Stimulated activated CD8-positive, alpha-beta memory T cell treated with anti-CD3 and anti-CD28 coated beads, Interleukin-2, amount 100 ng/mL, for 48 hours (primary cell): Measurements from ENCODE around the gene CDC42BPA.
"Not testable (repeated sequence)": the region's sequence is repeated elsewhere in the genome, so short reads cannot be mapped to it uniquely, and the experiment has no call there.

Experiments used
- DNase-seq, 2 donors: peaks; one replicate each; pipeline ENCODE4 v3.0.0-alpha.2; 2020; ENCODE audit warnings: low read depth in 2 of 2

CDC42BPA gene

DNA sequence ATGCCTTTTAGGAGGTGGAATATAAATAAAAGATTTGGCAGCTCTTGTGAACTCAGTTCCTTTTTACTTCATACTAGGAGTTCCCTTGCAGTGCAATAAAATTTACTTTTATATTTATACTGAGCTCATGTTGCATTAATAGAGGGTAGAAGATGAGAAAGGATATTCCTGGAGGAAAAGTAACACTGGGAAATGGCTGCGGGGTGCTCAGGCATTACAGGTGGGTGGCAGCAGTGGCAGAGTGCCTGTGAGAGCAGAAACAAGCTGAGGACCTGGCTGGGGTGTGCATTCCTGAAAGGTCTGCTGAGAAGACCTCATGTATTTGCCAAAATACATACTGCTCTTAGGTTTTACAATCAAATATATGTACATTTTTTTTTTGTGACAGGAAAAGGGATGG is 251.3 kb downstream of the CDC42BPA start:
- no peak for DNase-seq

DNA sequence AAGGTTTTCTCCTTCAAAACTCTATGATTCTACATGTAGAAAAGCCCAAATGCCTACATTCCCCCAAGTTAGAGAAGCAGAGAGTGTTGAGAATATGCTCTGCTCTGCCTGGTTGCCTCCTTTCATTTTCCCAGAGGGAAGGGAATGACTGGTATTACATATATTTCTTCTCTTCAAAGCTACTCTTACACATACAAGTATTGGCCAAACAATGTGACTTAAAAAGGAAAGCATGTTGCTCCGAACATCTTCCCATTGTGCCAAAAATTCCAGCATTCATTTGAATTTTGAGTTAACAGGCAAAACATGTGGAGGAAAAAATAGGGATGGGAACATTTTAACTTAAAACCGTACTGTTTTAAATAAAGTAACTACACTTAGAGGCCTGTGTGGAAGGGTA is 253.0 kb downstream of the CDC42BPA start:
- DNase-seq, result no peak

DNA sequence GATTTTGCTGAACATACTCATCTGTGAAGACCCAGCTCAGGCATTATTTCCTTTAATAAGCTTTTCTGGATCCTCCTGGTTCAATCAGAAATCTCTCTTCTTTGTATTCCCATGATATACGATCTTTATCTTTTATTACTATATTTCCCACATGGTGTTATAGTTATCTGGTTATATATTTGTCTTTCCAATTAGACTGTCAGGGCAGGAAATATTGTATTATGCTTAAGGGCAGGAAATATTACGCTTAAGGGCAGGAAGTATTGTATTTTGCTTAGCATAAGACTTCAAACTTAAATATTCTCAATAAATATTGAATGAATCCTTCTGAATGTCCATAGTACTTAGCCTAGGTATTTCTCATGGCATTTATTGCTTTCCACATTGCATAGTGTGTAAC is 256.0 kb downstream of the CDC42BPA start:
- no peak for DNase-seq

DNA sequence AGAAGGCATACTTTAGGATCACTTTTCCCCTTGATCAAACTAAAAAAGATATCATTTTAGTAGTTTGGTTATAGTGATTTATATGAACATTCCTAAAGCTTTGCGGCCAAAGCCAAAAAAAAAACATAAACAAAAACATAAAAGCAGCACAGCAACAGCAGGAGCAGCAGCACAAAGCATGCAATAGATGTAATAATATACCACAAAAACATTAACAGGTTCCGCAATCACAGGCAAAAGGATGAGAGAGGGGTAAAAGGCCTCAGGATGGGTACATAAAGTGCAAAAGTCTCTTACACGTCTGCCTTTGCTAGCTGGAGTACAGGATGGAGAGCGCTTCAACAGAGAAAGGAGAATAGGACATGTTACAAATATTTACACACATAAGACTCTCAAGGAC is 259.2 kb downstream of the CDC42BPA start:
- no peak for DNase-seq

DNA sequence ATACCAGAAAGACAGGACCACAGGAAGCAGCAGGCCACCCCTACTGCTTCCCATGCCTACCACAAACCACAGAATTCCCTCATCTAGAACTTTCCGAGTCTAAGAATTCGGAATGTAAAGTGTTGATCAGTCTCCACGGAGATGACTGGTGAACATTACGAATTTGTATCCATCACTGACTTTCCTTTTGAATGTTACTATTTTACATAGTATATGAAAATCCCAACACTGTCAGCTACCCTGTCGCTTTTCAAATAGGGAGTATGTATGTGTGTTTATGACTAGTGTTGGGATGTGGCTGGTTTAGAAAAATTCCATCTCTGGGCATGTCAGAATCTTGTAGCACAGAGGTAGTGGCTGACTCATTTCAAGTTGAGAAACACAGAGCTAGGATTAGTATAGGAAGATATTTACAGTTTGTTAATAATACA is 260.0 kb downstream of the CDC42BPA start:
- no peak for DNase-seq

DNA sequence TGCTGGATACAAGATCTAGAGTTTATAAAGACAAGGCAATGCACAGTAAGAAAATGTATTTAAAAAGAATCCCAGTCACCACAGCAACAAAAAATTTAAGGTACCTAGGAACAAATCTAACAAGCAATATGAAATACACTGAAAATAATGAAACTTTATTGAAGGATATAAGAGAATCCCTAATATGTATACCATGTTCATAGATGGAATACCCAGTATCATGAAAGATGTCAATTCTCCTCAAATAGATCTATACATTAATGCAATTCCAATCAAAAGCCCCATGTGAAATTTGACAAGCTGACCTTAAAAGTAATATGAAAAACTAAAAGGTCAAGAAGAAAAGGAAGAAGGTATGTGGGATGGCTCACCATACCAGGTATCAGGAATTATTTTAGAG is 269.0 kb downstream of the CDC42BPA start:
- no peak for DNase-seq

DNA sequence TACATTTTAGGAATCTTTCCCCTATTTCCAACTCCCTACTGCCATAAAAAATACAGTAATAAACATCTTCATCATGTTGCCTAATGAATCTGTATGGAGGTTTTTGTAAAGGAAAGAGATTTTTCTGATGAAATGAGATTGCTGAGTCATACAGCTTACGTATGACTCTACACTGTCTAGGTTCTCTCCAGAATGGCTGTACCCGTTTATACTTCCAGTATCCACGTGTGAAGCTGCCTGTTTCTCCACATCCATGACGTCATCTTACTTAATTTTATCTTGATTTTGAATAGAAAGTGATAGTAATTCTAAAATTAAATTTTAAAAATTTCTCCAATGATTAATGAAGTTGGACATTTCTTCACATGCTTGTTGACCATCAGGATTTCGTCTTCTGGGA is 274.5 kb downstream of the CDC42BPA start:
- DNase-seq, result no peak

DNA sequence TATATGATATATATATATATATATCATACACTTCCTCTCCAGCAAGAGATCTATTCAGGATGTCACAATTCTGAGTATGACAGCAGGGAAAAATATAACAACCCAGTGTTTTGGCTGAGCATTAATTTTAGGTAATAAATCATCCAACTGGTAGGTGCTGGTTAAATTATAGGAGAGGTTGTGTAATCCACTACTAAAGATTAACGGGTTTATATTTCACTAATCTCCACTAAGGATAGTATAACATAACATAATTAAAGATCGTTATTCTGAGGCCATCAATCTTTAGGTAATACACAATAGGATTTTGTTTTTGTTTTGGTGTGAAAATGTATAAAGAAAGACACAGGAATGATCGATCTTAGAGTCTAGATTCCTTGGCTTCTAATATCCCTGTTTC is 276.0 kb downstream of the CDC42BPA start:
- DNase-seq, result no peak

DNA sequence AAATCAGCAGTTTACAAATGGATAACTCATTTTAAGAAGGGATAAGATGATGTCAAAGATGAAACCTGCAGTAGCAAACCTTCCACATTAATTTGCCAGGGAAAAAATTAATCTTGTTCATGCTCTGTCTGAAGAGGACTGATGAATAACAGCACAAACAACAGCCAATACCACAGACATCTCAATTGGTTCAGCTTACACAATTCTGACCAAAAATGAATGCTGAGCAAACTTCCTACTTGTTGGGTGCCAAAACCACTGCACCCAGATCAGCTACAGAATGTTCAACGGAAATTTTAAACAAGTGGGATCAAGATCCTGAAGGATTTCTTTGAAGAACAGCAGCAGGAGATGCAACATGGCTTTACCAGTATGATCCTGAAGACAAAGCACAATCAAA is 279.9 kb downstream of the CDC42BPA start:
- DNase-seq, result no peak

DNA sequence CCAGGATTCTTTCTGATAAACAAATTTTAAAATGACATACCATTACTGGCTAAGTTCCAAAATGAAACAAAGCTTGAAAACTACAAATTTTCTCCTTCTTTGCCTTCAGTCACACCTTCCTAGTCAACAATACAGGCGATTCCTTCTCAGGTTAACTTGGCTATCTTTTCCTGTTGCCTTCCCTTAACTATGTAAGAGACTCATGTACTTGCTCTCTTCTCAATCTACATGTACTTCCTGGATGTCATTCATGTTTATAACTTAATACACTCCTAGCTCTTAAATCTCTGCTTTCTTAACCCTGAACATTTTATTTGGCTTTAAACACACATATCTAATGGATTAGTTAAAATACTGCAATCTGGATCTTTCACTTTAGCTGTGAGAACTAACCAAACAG is 281.2 kb downstream of the CDC42BPA start:
- no peak for DNase-seq

DNA sequence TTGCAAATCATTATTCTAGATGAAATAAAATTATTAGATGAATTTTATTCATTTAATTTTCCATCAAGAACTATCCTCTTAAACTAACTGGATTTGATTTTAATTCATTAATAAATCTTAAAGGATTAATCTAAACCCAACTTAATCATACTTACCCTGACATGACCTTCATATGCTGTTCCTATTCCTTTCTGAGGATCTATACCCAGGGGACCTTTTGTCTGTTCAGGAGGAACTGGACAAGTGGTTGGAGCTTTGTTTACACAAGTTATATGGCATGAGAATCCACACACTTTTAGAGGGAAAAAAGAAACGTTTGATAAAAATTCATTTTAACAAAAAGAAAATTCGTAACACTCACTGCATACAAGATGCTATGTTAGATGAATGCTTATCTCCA is 283.0 kb downstream of the CDC42BPA start:
- no peak for DNase-seq

DNA sequence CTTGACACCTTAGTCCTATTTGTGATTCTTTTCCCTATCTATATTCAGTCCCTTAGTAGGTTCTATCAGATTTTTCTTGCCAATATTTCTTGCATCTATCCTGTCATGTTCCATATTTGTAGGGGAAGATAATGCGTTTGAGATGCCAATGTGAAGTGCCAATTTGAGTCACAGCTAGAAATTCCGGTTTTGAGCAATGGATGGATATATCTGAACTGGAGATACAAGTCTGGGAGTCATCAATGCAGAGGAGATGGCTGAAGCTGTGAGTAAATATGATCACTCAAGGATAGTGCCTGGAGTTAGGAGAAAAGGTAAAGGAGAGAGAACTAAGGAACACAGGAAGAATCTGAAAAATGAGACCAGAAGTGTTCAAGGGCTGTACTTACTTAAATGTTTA is 284.4 kb downstream of the CDC42BPA start:
- no peak for DNase-seq

DNA sequence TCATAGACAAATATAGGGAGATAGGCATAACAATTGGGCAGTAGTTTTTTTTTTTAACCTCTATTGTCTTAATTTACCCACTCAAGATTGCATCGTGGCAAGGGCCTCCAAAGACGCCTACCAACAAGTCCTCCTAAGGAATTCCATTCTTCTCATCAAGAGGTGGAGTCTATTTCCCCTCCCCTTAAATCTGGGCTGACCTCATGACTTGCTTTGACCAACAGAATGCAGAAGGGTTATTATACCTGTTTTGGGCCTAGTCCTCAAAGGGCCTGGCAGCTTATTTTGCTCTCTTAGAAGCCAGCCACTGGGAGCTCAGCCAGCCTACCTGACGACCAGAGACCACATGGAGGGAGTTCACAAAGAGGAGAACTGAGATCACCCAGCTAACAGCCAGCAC is 285.9 kb downstream of the CDC42BPA start:
- DNase-seq, result no peak

DNA sequence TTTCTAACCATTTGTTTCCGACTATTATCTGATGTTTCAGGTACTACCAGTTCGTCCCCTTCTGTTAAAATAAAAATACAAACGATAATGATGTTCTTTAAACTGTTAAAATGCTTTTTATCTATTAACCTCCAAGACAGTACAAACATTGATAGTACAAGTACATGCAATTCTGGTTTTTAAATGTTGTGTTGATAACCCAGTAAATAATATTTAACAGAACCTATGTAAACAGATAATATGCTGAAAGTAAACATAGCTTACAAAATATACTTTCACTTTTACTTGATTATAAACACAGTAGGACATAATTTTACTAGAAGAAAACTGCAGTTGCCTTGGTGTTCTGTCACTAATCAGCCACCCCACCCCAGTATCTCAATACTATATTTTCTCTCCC is 301.3 kb downstream of the CDC42BPA start:
- no peak for DNase-seq

DNA sequence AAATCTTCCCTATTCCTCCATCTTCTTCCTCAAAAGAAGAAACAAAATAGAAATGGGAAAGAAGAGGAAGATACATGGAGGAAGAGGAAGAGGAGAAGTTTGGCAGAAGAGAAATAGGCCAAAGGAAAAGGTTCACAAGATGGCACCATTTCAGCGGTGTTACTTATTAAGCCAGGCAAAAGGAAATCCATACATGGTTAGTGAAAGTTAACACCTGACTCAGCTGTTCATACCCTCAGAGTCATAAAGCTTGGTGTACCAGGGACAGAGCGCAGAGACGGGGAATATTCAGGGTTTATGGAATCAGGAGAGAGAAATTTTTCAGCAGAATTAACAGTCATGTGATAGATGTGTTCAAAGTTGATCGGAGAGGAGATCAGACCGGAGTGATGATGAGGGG is 307.6 kb downstream of the CDC42BPA start:
- no peak for DNase-seq

DNA sequence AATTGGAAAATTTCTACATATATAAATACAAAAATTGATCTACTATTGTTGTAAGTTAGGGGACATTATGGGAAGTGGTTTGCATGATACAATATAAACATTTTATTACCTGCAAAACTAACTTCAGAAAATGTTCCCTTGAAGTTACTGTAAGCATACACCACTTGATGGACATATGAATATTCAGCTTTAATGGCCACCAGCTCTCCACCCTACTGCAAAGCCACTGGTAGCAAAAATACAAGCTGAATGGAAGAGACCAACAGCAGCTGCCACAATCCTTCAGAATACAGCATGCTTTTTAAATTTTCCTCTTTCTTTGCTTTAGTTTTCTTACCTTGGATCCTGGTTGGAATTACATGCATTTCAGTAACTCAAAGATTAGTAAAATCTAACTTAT is 308.4 kb downstream of the CDC42BPA start:
- DNase-seq, result no peak

DNA sequence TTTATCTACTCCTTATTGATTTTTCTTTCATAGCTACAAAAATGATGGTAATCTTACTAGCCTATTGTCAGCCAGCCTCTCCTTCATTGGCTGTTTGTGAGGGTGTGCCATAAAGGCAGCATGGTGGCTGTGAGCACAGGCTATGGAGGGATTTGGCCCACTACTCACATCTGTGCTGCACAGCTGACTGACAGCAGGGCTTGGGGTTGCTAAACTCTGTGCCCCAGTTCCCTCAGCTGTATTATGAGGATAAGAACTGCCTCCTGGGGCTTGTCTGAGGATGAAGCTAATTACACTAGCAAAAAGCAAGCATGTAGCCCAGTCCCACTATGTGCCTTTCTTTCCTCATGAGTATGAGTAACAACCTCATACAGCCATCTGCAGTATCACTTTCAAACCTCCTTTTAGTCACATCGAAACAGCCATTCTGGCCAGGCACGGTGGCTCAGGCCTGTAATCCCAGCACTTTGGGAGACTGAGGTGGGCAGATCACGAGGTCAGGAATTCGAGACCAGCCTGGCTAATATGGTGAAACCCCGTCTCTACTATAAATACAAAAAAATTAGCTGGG is 312.0 kb downstream of the CDC42BPA start:
- DNase-seq, result no peak

DNA sequence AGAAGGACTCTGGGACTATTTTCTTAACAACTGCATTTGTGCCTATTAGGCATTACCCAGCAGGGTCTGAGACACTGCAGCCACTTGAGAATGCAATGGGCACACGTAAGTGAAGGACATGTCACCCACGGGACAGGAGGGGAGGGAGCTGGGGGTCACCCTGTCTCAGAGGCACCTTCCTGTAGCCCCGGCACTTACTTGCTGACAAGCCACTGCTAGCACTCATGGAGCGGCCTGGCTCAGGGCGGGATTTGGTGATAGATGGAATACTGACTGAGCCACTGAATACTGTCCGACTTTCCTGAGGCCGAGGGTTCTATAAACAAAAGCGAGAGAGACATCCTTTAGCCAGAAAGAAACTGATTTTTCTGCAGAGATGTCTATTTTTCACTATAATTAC is 313.5 kb downstream of the CDC42BPA start:
- no peak for DNase-seq

DNA sequence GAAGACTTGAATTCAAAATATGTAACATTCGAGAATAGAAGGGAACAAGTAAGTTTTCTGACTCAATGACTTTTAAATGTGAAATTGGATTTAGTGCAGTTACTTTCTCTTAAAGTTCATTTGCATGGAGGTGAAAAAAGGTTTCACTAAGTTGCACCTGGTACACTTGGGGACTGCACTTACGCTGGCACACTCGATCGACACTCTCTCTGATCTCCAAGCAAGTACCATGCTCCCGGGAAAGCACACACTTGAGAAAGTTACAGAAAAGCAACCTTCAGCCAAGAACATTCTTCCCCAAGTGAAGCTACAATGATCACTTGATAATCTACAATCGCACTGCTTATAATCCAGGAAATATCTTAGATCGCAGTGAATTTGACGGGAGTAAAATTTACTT is 315.1 kb downstream of the CDC42BPA start:
- DNase-seq, result no peak

DNA sequence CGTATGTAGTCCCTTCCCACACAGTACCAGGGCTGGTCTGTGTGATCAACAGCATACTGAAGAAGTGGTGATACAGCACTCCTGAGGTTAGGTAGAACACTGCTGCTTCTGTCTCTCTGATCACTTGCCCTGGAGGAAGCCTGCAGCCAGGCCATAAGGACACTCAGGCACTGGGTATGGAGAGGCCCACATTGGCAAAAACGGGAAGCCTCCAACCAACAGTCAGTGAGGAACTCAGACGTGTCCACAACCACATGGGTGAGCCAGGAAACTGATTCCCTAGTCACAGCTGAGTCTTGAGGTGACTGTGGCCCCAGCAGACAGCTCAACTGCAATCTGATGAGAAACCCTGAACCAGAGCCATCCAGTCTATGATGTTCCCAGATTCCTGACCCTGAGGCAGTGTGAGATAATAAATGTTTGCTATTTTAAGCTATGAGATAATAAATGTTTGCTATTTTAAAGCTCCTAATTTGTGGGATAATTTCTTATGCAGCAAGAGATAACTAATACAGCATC is 315.7 kb downstream of the CDC42BPA start:
- no peak for DNase-seq

DNA sequence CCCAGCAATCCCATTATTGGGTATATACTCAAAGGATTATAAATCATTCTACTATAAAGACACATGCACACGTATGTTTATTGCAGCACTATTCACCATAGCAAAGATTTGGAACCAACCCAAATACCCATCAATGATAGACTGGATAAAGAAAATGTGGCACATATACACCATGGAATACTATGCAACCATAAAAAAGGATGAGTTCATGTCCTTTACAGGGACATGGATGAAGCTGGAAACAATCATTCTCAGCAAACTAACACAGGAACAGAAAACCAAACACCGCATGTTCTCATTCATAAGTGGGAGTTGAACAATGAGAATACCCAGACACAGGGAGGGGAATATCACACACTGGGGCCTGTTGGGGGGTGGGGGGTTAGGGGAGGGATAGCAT is 318.7 kb downstream of the CDC42BPA start:
- not testable (repeated sequence) for DNase-seq

DNA sequence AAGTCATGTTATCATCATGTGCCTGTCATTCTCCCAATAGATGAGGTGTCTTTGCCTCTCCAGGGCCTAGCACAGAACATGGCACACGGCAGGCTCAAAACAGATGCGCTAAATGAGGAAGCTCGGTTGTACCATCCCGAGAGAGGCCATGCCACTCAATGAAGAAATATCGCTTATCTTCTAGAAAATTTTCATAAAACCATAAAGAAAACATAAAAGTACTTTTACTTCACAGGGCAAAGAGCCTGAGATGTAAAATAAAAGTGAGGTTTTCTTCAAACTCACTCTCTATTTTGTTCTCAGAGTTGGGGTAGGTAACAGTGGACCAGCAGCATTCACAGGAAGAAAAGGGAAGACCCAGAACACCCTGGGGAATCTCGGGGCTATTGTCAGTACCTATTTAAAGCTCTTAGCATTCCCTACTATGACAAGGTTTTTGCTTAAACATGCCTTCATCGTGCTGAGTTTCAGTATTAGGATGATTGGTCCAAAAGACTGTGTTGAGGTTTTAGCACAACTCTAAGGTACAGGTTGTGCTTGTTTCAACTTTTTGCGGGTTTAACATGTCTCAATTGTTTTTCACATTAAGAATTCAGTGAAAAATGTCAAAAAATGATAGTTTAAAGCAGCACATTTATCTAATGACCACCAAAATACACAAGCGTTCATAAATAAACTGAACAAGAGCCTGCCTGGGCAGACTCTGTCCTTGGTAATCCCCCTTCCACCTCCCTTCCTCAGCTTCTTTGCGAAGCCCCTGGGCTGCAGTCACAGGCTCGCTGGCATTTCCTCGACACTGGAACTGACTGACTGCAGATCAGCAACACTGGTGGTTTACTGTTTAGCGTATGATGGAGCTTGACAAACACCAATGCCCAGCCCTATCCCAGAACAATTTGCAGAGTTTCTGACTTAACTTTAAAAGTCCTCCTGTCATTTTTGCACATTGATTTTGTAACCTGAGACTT is 322.6 kb downstream of the CDC42BPA start:
- DNase-seq, result no peak
